Activated T-helper 1 cell treated with anti-CD3 and anti-CD28 coated beads, Interleukin-12 subunit alpha, Interleukin-12 subunit beta, Interleukin-2, Interleukin-4 antibody, amounts not matched to agents 30 ng/mL and 10 ng/mL and 1 ng/mL, durations not matched to agents 14 hours and 24 hours and 36 hours (primary cell): ENCODE results near the gene MYO1B. TPM values are rescaled to one million over a fixed set of nuclear protein-coding genes. Genes with fewer than 3 reads are reported as not detected.

Source experiments
- DNase-seq: peaks from one replicate; pipeline ENCODE4 v3.0.0; 2021; ENCODE audit warnings: low spot score
- H3K27ac Mint-ChIP-seq: one replicate; pipeline ENCODE4 v1.8.0; 2021; ENCODE audit warnings: mild to moderate bottlenecking, mixed read lengths
- H3K27me3 Mint-ChIP-seq: one replicate; pipeline ENCODE4 v1.8.0; 2022; ENCODE audit warnings: mild to moderate bottlenecking, moderate library complexity, mixed read lengths; ENCODE audit not compliant: insufficient read depth
- H3K36me3 Mint-ChIP-seq: one replicate; pipeline ENCODE4 v1.8.0; 2021; ENCODE audit warnings: low read depth, mixed read lengths
- H3K4me1 Mint-ChIP-seq: one replicate; pipeline ENCODE4 v1.8.0; 2021; ENCODE audit warnings: low read depth, mixed read lengths
- H3K4me3 Mint-ChIP-seq: one replicate; pipeline ENCODE4 v1.8.0; 2021; ENCODE audit warnings: mild to moderate bottlenecking, moderate library complexity, mixed read lengths
- H3K9me3 Mint-ChIP-seq: one replicate; pipeline ENCODE4 v1.8.0; 2021; ENCODE audit warnings: mixed read lengths
- intact Hi-C: fragments of 100-400 bp; cut with micrococcal nuclease; formaldehyde crosslinking; loops from one replicate; pipeline ENCODE4 v1.15.1; 2024
- total RNA-seq: library from RNA; stranded (reverse); gene quantifications from 2 replicates; pipeline ENCODE4 v1.2.3, GENCODE V29; 2022

Gene MYO1B
- total RNA-seq, 1 donor from 2014 or later, result 13.2 TPM

- Mint-ChIP-seq H3K9me3 (peaks cover 35% of the 10 kb centered on the region), H3K4me3 (no peak overlapping the region), H3K27me3 (no peaks in the 10 kb centered on the region), H3K36me3 (peaks cover 18% of the 10 kb centered on the region), H3K4me1 (peaks cover 24% of the 10 kb centered on the region), H3K27ac (no peak overlapping the region)
- intact Hi-C loops, result loop anchor here (5.0 kb wide), 1 partner anchor 307 kb away; no protein-coding TSS in a partner anchor
- no peak for DNase-seq
Observed at GRCh38 chr2:191215230-191215629, 30.0 kb upstream of the MYO1B start.

GRCh38 chr2:191215666-191216065, 29.5 kb upstream of the MYO1B start:
- intact Hi-C loops, result loop anchor here (5.0 kb wide), 1 partner anchor 307 kb away; no protein-coding TSS in a partner anchor
- Mint-ChIP-seq H3K4me3 (no peak overlapping the region), H3K9me3 (peaks cover 35% of the 10 kb centered on the region), H3K27ac (no peak overlapping the region), H3K4me1 (peaks cover 28% of the 10 kb centered on the region), H3K27me3 (no peaks in the 10 kb centered on the region), H3K36me3 (peaks cover 22% of the 10 kb centered on the region)
- DNase-seq, result no peak

- Mint-ChIP-seq H3K4me1 (peaks cover 29% of the 10 kb centered on the region), H3K9me3 (peaks cover 28% of the 10 kb centered on the region), H3K27me3 (no peaks in the 10 kb centered on the region), H3K36me3 (peaks cover 22% of the 10 kb centered on the region), H3K4me3 (no peak overlapping the region), H3K27ac (no peak overlapping the region)
- intact Hi-C loops, result loop anchor here (5.0 kb wide), 1 partner anchor 305 kb away; no protein-coding TSS in a partner anchor
- no peak for DNase-seq
Observed at GRCh38 chr2:191217580-191217979, 27.6 kb upstream of the MYO1B start.

- H3K27ac Mint-ChIP-seq, result no peak overlapping the region
- H3K27me3 Mint-ChIP-seq, result no peaks in the 10 kb centered on the region
- H3K36me3 Mint-ChIP-seq, result peaks cover 19% of the 10 kb centered on the region
- H3K4me1 Mint-ChIP-seq, result peaks cover 29% of the 10 kb centered on the region
- DNase-seq, result no peak
- peaks cover 21% of the 10 kb centered on the region for H3K9me3 Mint-ChIP-seq
- no peak overlapping the region for H3K4me3 Mint-ChIP-seq
- intact Hi-C loops, result loop anchor here (1.0 to 5.0 kb wide), 4 partner anchors 16 to 304 kb away; no protein-coding TSS in a partner anchor
Observed at GRCh38 chr2:191218292-191218898, 26.8 kb upstream of the MYO1B start.

- H3K27me3 Mint-ChIP-seq, result no peaks in the 10 kb centered on the region
- peaks cover 29% of the 10 kb centered on the region for H3K4me1 Mint-ChIP-seq
- peaks cover 14% of the 10 kb centered on the region for H3K36me3 Mint-ChIP-seq
- H3K4me3 Mint-ChIP-seq, result no peak overlapping the region
- no peak overlapping the region for H3K27ac Mint-ChIP-seq
- intact Hi-C loops, result no loop called here
- DNase-seq, result no peak
- peaks cover 18% of the 10 kb centered on the region for H3K9me3 Mint-ChIP-seq
Observed at GRCh38 chr2:191220671-191221070, 24.5 kb upstream of the MYO1B start.

GRCh38 chr2:191221666-191222065, 23.5 kb upstream of the MYO1B start:
- Mint-ChIP-seq H3K27ac (no peak overlapping the region), H3K27me3 (no peaks in the 10 kb centered on the region), H3K36me3 (peaks cover 14% of the 10 kb centered on the region), H3K4me1 (peaks cover 29% of the 10 kb centered on the region), H3K4me3 (no peak overlapping the region), H3K9me3 (peaks cover 18% of the 10 kb centered on the region)
- DNase-seq, result no peak
- intact Hi-C loops, result no loop called here

- H3K4me3 Mint-ChIP-seq, result no peak overlapping the region
- peaks cover 26% of the 10 kb centered on the region for H3K4me1 Mint-ChIP-seq
- peaks cover 14% of the 10 kb centered on the region for H3K36me3 Mint-ChIP-seq
Observed at GRCh38 chr2:191222507-191222906, 22.7 kb upstream of the MYO1B start.

GRCh38 chr2:191222952-191223351, 22.3 kb upstream of the MYO1B start:
- Mint-ChIP-seq H3K27ac (no peak overlapping the region), H3K27me3 (peaks cover 5% of the 10 kb centered on the region), H3K9me3 (peaks cover 18% of the 10 kb centered on the region), H3K4me1 (peaks cover 22% of the 10 kb centered on the region), H3K4me3 (no peak overlapping the region), H3K36me3 (peaks cover 14% of the 10 kb centered on the region)
- no peak for DNase-seq
- intact Hi-C loops, result no loop called here

More at GRCh38 chr2:191222507-191222906, 22.7 kb upstream of the MYO1B start:
- intact Hi-C loops, result no loop called here
- H3K9me3 Mint-ChIP-seq, result peaks cover 18% of the 10 kb centered on the region
- no peak overlapping the region for H3K27ac Mint-ChIP-seq
- no peak for DNase-seq
- H3K27me3 Mint-ChIP-seq, result peaks cover 5% of the 10 kb centered on the region

DNA sequence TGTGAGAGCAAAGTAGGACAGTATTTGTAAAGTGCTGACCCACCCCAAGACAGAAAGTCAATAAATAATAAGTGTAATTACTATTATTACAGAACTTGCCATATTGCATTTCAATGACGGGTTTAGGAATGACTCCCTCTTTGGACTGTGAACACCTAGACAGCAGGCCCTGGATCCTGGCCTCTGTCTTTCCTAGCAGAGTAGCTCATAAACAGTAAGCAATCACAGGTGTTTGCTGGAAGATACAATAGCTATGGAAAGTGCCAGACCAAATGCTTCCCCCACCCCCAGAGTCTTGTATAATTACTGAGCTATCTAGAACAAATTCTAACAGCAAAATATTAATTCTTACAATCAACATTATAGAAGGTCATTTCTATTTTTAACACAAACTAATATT, 20.1 kb upstream of the MYO1B start:
- intact Hi-C loops, result no loop called here
- H3K4me1 Mint-ChIP-seq, result peaks cover 11% of the 10 kb centered on the region
- H3K36me3 Mint-ChIP-seq, result peaks cover 9% of the 10 kb centered on the region

GRCh38 chr2:191225690-191226089, 19.5 kb upstream of the MYO1B start:
- H3K4me3 Mint-ChIP-seq, result no peak overlapping the region
- peaks cover 6% of the 10 kb centered on the region for H3K4me1 Mint-ChIP-seq
- H3K27me3 Mint-ChIP-seq, result peaks cover 5% of the 10 kb centered on the region
- H3K27ac Mint-ChIP-seq, result no peak overlapping the region
- peaks cover 4% of the 10 kb centered on the region for H3K9me3 Mint-ChIP-seq
- intact Hi-C loops, result no loop called here
- DNase-seq, result no peak
- H3K36me3 Mint-ChIP-seq, result peaks cover 4% of the 10 kb centered on the region

More for the DNA sequence above, 20.1 kb upstream of the MYO1B start:
- no peak for DNase-seq
- Mint-ChIP-seq H3K27ac (no peak overlapping the region), H3K9me3 (peaks cover 10% of the 10 kb centered on the region), H3K27me3 (peaks cover 5% of the 10 kb centered on the region), H3K4me3 (no peak overlapping the region)

DNA sequence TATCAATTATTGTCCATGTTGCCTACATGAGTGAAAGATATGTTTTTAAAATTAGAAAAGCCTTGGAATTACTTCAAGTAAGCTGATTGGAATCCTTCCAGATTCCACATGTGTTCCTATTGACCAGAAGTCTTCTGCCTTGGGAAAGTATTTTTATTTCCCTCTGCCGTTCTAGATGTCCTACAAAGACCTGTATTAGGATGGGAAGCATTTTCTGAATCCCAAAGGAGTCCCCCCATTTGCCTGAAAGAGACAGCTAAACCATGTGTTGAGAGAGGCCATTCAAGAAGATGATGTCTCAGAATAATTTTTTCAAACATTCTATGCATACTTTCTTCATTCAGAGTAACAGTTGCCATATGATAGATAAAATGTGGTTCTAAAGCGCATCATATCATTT, 19.0 kb upstream of the MYO1B start:
- H3K4me1 Mint-ChIP-seq, result peaks cover 5% of the 10 kb centered on the region
- no peak for DNase-seq
- peaks cover 4% of the 10 kb centered on the region for H3K36me3 Mint-ChIP-seq
- H3K27me3 Mint-ChIP-seq, result peaks cover 5% of the 10 kb centered on the region
- H3K27ac Mint-ChIP-seq, result no peak overlapping the region
- intact Hi-C loops, result no loop called here
- H3K9me3 Mint-ChIP-seq, result peaks cover 3% of the 10 kb centered on the region
- H3K4me3 Mint-ChIP-seq, result no peak overlapping the region

GRCh38 chr2:191228333-191228732, 16.9 kb upstream of the MYO1B start:
- peaks cover 5% of the 10 kb centered on the region for H3K4me1 Mint-ChIP-seq
- no peaks in the 10 kb centered on the region for H3K36me3 Mint-ChIP-seq
- H3K4me3 Mint-ChIP-seq, result no peak overlapping the region
- H3K9me3 Mint-ChIP-seq, result no peaks in the 10 kb centered on the region
- peaks cover 5% of the 10 kb centered on the region for H3K27me3 Mint-ChIP-seq
- intact Hi-C loops, result no loop called here
- no peak for DNase-seq
- H3K27ac Mint-ChIP-seq, result no peak overlapping the region

GRCh38 chr2:191228861-191229260, 16.3 kb upstream of the MYO1B start:
- peaks cover 5% of the 10 kb centered on the region for H3K4me1 Mint-ChIP-seq

More at GRCh38 chr2:191228861-191229260, 16.3 kb upstream of the MYO1B start:
- Mint-ChIP-seq H3K4me3 (no peak overlapping the region), H3K27me3 (peaks cover 5% of the 10 kb centered on the region), H3K27ac (no peak overlapping the region), H3K9me3 (no peaks in the 10 kb centered on the region), H3K36me3 (no peaks in the 10 kb centered on the region)
- no peak for DNase-seq
- intact Hi-C loops, result no loop called here
